ENCODE results near the gene CYP19A1.

CYP19A1 gene

GRCh38 chr15:51253366-51253765 is 85.0 kb downstream of the CYP19A1 start:
- DNase-seq (ENCODE audit: low spot score in 2 of 2), result no peak
- no peak overlapping the region for H3K27ac Mint-ChIP-seq (ENCODE audit: low read depth)
- peaks cover 44% of the 10 kb centered on the region for H3K27me3 Mint-ChIP-seq
- no peak for ATAC-seq (replicated peaks; ENCODE audit: extremely low read depth, poor library complexity, severe bottlenecking)
- peaks cover 6% of the 10 kb centered on the region for H3K9me3 Mint-ChIP-seq
- no peak overlapping the region for H3K4me3 Mint-ChIP-seq
- H3K4me1 Mint-ChIP-seq, result no peaks in the 10 kb centered on the region
- no peaks in the 10 kb centered on the region for H3K36me3 Mint-ChIP-seq (ENCODE audit: insufficient read depth)

GRCh38 chr15:51252671-51253070 is 85.7 kb downstream of the CYP19A1 start:
- H3K27ac Mint-ChIP-seq (ENCODE audit: low read depth), result no peak overlapping the region
- no peak for ATAC-seq (replicated peaks; ENCODE audit: extremely low read depth, poor library complexity, severe bottlenecking)
- H3K36me3 Mint-ChIP-seq (ENCODE audit: insufficient read depth), result no peaks in the 10 kb centered on the region
- H3K4me3 Mint-ChIP-seq, result no peak overlapping the region
- peaks cover 6% of the 10 kb centered on the region for H3K9me3 Mint-ChIP-seq
- DNase-seq (ENCODE audit: low spot score in 2 of 2), result no peak
- H3K4me1 Mint-ChIP-seq, result no peaks in the 10 kb centered on the region
- peaks cover 44% of the 10 kb centered on the region for H3K27me3 Mint-ChIP-seq

GRCh38 chr15:51251556-51251955 is 86.8 kb downstream of the CYP19A1 start:
- no peak for ATAC-seq (replicated peaks; ENCODE audit: extremely low read depth, poor library complexity, severe bottlenecking)
- no peak overlapping the region for H3K27ac Mint-ChIP-seq (ENCODE audit: low read depth)
- H3K9me3 Mint-ChIP-seq, result peaks cover 6% of the 10 kb centered on the region

GRCh38 chr15:51250217-51251011 is 88.0 kb downstream of the CYP19A1 start:
- Mint-ChIP-seq H3K9me3 (peaks cover 6% of the 10 kb centered on the region), H3K4me1 (no peaks in the 10 kb centered on the region), H3K36me3 (ENCODE audit: insufficient read depth) (no peaks in the 10 kb centered on the region), H3K4me3 (no peak overlapping the region), H3K27ac (ENCODE audit: low read depth) (no peak overlapping the region), H3K27me3 (peaks cover 44% of the 10 kb centered on the region)
- no peak for ATAC-seq (replicated peaks; ENCODE audit: extremely low read depth, poor library complexity, severe bottlenecking)
- DNase-seq (ENCODE audit: low spot score in 2 of 2), result no peak

More at GRCh38 chr15:51251556-51251955, 86.8 kb downstream of the CYP19A1 start:
- Mint-ChIP-seq H3K4me1 (no peaks in the 10 kb centered on the region), H3K4me3 (no peak overlapping the region), H3K36me3 (ENCODE audit: insufficient read depth) (no peaks in the 10 kb centered on the region), H3K27me3 (peaks cover 44% of the 10 kb centered on the region)
- no peak for DNase-seq (ENCODE audit: low spot score in 2 of 2)

GRCh38 chr15:51245628-51246027 is 92.8 kb downstream of the CYP19A1 start:
- Mint-ChIP-seq H3K4me3 (no peak overlapping the region), H3K4me1 (no peaks in the 10 kb centered on the region), H3K27me3 (peaks cover 25% of the 10 kb centered on the region), H3K27ac (ENCODE audit: low read depth) (no peak overlapping the region), H3K9me3 (peaks cover 6% of the 10 kb centered on the region), H3K36me3 (ENCODE audit: insufficient read depth) (no peaks in the 10 kb centered on the region)
- DNase-seq (ENCODE audit: low spot score in 2 of 2) (no peak), ATAC-seq (replicated peaks; ENCODE audit: extremely low read depth, poor library complexity, severe bottlenecking) (no peak)

- Mint-ChIP-seq H3K9me3 (peaks cover 5% of the 10 kb centered on the region), H3K27ac (ENCODE audit: low read depth) (no peak overlapping the region), H3K27me3 (peaks cover 34% of the 10 kb centered on the region), H3K36me3 (ENCODE audit: insufficient read depth) (no peaks in the 10 kb centered on the region), H3K4me3 (no peak overlapping the region), H3K4me1 (no peaks in the 10 kb centered on the region)
- no peak for ATAC-seq (replicated peaks; ENCODE audit: extremely low read depth, poor library complexity, severe bottlenecking)
- no peak for DNase-seq (ENCODE audit: low spot score in 2 of 2)
Observed at GRCh38 chr15:51244423-51244869, 94.0 kb downstream of the CYP19A1 start.

GRCh38 chr15:51243774-51244173 is 94.6 kb downstream of the CYP19A1 start:
- H3K9me3 Mint-ChIP-seq, result no peaks in the 10 kb centered on the region
- no peak overlapping the region for H3K4me3 Mint-ChIP-seq
- no peaks in the 10 kb centered on the region for H3K36me3 Mint-ChIP-seq (ENCODE audit: insufficient read depth)
- peaks cover 34% of the 10 kb centered on the region for H3K27me3 Mint-ChIP-seq
- H3K4me1 Mint-ChIP-seq, result no peaks in the 10 kb centered on the region
- DNase-seq (ENCODE audit: low spot score in 2 of 2) (no peak), ATAC-seq (replicated peaks; ENCODE audit: extremely low read depth, poor library complexity, severe bottlenecking) (no peak)
- no peak overlapping the region for H3K27ac Mint-ChIP-seq (ENCODE audit: low read depth)

GRCh38 chr15:51240066-51240465 is 98.3 kb downstream of the CYP19A1 start:
- no peak for DNase-seq (ENCODE audit: low spot score in 2 of 2)
- Mint-ChIP-seq H3K9me3 (no peaks in the 10 kb centered on the region), H3K36me3 (ENCODE audit: insufficient read depth) (no peaks in the 10 kb centered on the region), H3K27me3 (peaks cover 24% of the 10 kb centered on the region), H3K4me1 (no peaks in the 10 kb centered on the region), H3K4me3 (no peak overlapping the region), H3K27ac (ENCODE audit: low read depth) (no peak overlapping the region)
- no peak for ATAC-seq (replicated peaks; ENCODE audit: extremely low read depth, poor library complexity, severe bottlenecking)

- ATAC-seq (replicated peaks; ENCODE audit: extremely low read depth, poor library complexity, severe bottlenecking) (no peak), DNase-seq (ENCODE audit: low spot score in 2 of 2) (no peak)
- Mint-ChIP-seq H3K4me1 (no peaks in the 10 kb centered on the region), H3K9me3 (no peaks in the 10 kb centered on the region), H3K36me3 (ENCODE audit: insufficient read depth) (no peaks in the 10 kb centered on the region), H3K27me3 (peaks cover 24% of the 10 kb centered on the region), H3K4me3 (no peak overlapping the region), H3K27ac (ENCODE audit: low read depth) (no peak overlapping the region)
Observed at GRCh38 chr15:51237816-51238215, 100.6 kb downstream of the CYP19A1 start.

GRCh38 chr15:51234176-51234927 is 104.0 kb downstream of the CYP19A1 start:
- no peaks in the 10 kb centered on the region for H3K36me3 Mint-ChIP-seq (ENCODE audit: insufficient read depth)
- H3K27ac Mint-ChIP-seq (ENCODE audit: low read depth), result no peak overlapping the region
- H3K9me3 Mint-ChIP-seq, result no peaks in the 10 kb centered on the region
- DNase-seq (ENCODE audit: low spot score in 2 of 2) (no peak), ATAC-seq (replicated peaks; ENCODE audit: extremely low read depth, poor library complexity, severe bottlenecking) (no peak)
- no peak overlapping the region for H3K4me3 Mint-ChIP-seq
- no peaks in the 10 kb centered on the region for H3K4me1 Mint-ChIP-seq
- H3K27me3 Mint-ChIP-seq, result peaks cover 9% of the 10 kb centered on the region

- Mint-ChIP-seq H3K4me3 (no peak overlapping the region), H3K27ac (ENCODE audit: low read depth) (no peak overlapping the region), H3K36me3 (ENCODE audit: insufficient read depth) (no peaks in the 10 kb centered on the region), H3K9me3 (no peaks in the 10 kb centered on the region), H3K4me1 (no peaks in the 10 kb centered on the region), H3K27me3 (no peaks in the 10 kb centered on the region)
- DNase-seq (ENCODE audit: low spot score in 2 of 2) (no peak), ATAC-seq (replicated peaks; ENCODE audit: extremely low read depth, poor library complexity, severe bottlenecking) (no peak)
Observed at GRCh38 chr15:51232581-51232980, 105.8 kb downstream of the CYP19A1 start.

- Mint-ChIP-seq H3K27ac (ENCODE audit: low read depth) (no peak overlapping the region), H3K36me3 (ENCODE audit: insufficient read depth) (no peaks in the 10 kb centered on the region), H3K4me3 (no peak overlapping the region), H3K27me3 (peaks cover 14% of the 10 kb centered on the region), H3K9me3 (no peaks in the 10 kb centered on the region), H3K4me1 (no peaks in the 10 kb centered on the region)
- ATAC-seq (replicated peaks; ENCODE audit: extremely low read depth, poor library complexity, severe bottlenecking), result no peak
- no peak for DNase-seq (ENCODE audit: low spot score in 2 of 2)
Observed at GRCh38 chr15:51229907-51230330, 108.5 kb downstream of the CYP19A1 start.

Measured in central memory CD8-positive, alpha-beta T cell (primary cell).